ENCODE data around the gene SSBP2.

Gene SSBP2

GRCh38 chr5:81786496-81786895 is 35.6 kb upstream of the SSBP2 start:
- TF ChIP-seq FOXP2 (optimal IDR thresholded peaks at IDR 0.05; ENCODE audit: borderline replicate concordance, extremely low read depth, extremely low read length, insufficient read depth) (no peak), REST (IDR thresholded peaks at IDR 0.05; ENCODE audit: insufficient read depth in 1 of 2, low read depth in 2 of 2, low read length in 2 of 2) (no peak), POLR2AphosphoS5 (IDR thresholded peaks at IDR 0.05; ENCODE audit: low read depth, low read length) (no peak)

- no peak for TF ChIP-seq TAF1 (IDR thresholded peaks at IDR 0.05; ENCODE audit: borderline replicate concordance, insufficient read depth, low read length)
- TF ChIP-seq SIN3A (IDR thresholded peaks at IDR 0.05; ENCODE audit: borderline replicate concordance, insufficient read depth, low read length), result no peak
- TF ChIP-seq POLR2AphosphoS5 (IDR thresholded peaks at IDR 0.05; ENCODE audit: low read depth, low read length), result no peak
- TF ChIP-seq REST (IDR thresholded peaks at IDR 0.05; ENCODE audit: insufficient read depth in 1 of 2, low read depth in 2 of 2, low read length in 2 of 2), result no peak
- TF ChIP-seq FOXP2 (optimal IDR thresholded peaks at IDR 0.05; ENCODE audit: borderline replicate concordance, extremely low read depth, extremely low read length, insufficient read depth), result no peak
These were observed 34.4 kb upstream of the SSBP2 start for GRCh38 chr5:81785322-81785721.

- TF ChIP-seq REST (IDR thresholded peaks at IDR 0.05; ENCODE audit: insufficient read depth in 1 of 2, low read depth in 2 of 2, low read length in 2 of 2) (no peak), SIN3A (IDR thresholded peaks at IDR 0.05; ENCODE audit: borderline replicate concordance, insufficient read depth, low read length) (no peak), FOXP2 (optimal IDR thresholded peaks at IDR 0.05; ENCODE audit: borderline replicate concordance, extremely low read depth, extremely low read length, insufficient read depth) (no peak), TAF1 (IDR thresholded peaks at IDR 0.05; ENCODE audit: borderline replicate concordance, insufficient read depth, low read length) (no peak), POLR2AphosphoS5 (IDR thresholded peaks at IDR 0.05; ENCODE audit: low read depth, low read length) (no peak)
These were observed 32.5 kb upstream of the SSBP2 start for GRCh38 chr5:81783401-81783800.

GRCh38 chr5:81782811-81783210 is 31.9 kb upstream of the SSBP2 start:
- TF ChIP-seq SIN3A (IDR thresholded peaks at IDR 0.05; ENCODE audit: borderline replicate concordance, insufficient read depth, low read length) (no peak), REST (IDR thresholded peaks at IDR 0.05; ENCODE audit: insufficient read depth in 1 of 2, low read depth in 2 of 2, low read length in 2 of 2) (no peak), TAF1 (IDR thresholded peaks at IDR 0.05; ENCODE audit: borderline replicate concordance, insufficient read depth, low read length) (no peak), POLR2AphosphoS5 (IDR thresholded peaks at IDR 0.05; ENCODE audit: low read depth, low read length) (no peak), FOXP2 (optimal IDR thresholded peaks at IDR 0.05; ENCODE audit: borderline replicate concordance, extremely low read depth, extremely low read length, insufficient read depth) (no peak)

GRCh38 chr5:81779916-81780266 is 29.0 kb upstream of the SSBP2 start:
- TF ChIP-seq REST (IDR thresholded peaks at IDR 0.05; ENCODE audit: insufficient read depth in 1 of 2, low read depth in 2 of 2, low read length in 2 of 2) (no peak), FOXP2 (optimal IDR thresholded peaks at IDR 0.05; ENCODE audit: borderline replicate concordance, extremely low read depth, extremely low read length, insufficient read depth) (no peak)

Data from PFSK-1 (cell line).